ENCODE results near the gene POPDC2.

POPDC2 gene

GRCh38 chr3:119662604-119663373 is 2.4 kb upstream of the POPDC2 start:
- no peak for DNase-seq (ENCODE audit: low read depth, low spot score)
- TF ChIP-seq POLR2AphosphoS5 (IDR thresholded peaks at IDR 0.05; ENCODE audit: borderline replicate concordance, low read depth, low read length) (no peak), FOXP2 (optimal IDR thresholded peaks at IDR 0.05; ENCODE audit: control extremely low read depth, extremely low read length, insufficient read depth) (no peak), EZH2 (IDR thresholded peaks at IDR 0.05) (no peak)
- H3K36me3 ChIP-seq (ENCODE audit: insufficient read depth, low read length): no peaks in the 10 kb centered on the region
- no peak overlapping the region for H3K9ac ChIP-seq (ENCODE audit: insufficient read length)
- no peak overlapping the region for H3K27ac ChIP-seq
- H3K9me3 ChIP-seq (ENCODE audit: low read depth, low read length): no peaks in the 10 kb centered on the region
- H3K4me3 ChIP-seq: no peak overlapping the region

GRCh38 chr3:119659606-119660291 is 640 bp downstream of the POPDC2 start:
- no peak for DNase-seq (ENCODE audit: low read depth, low spot score)
- Histone ChIP-seq H3K36me3 (ENCODE audit: insufficient read depth, low read length) (no peaks in the 10 kb centered on the region), H3K9ac (ENCODE audit: insufficient read length) (no peak overlapping the region), H3K9me3 (ENCODE audit: low read depth, low read length) (no peaks in the 10 kb centered on the region), H3K27ac (no peak overlapping the region), H3K4me3 (no peak overlapping the region)
- no peak for TF ChIP-seq POLR2AphosphoS5 (IDR thresholded peaks at IDR 0.05; ENCODE audit: borderline replicate concordance, low read depth, low read length)
- no peak for TF ChIP-seq FOXP2 (optimal IDR thresholded peaks at IDR 0.05; ENCODE audit: control extremely low read depth, extremely low read length, insufficient read depth)
- no peak for TF ChIP-seq EZH2 (IDR thresholded peaks at IDR 0.05)

GRCh38 chr3:119658994-119659393 is 1.4 kb downstream of the POPDC2 start:
- no peaks in the 10 kb centered on the region for H3K9me3 ChIP-seq (ENCODE audit: low read depth, low read length)
- no peak overlapping the region for H3K4me3 ChIP-seq
- TF ChIP-seq EZH2 (IDR thresholded peaks at IDR 0.05) (no peak), POLR2AphosphoS5 (IDR thresholded peaks at IDR 0.05; ENCODE audit: borderline replicate concordance, low read depth, low read length) (no peak), FOXP2 (optimal IDR thresholded peaks at IDR 0.05; ENCODE audit: control extremely low read depth, extremely low read length, insufficient read depth) (no peak)
- no peak overlapping the region for H3K27ac ChIP-seq
- no peak for DNase-seq (ENCODE audit: low read depth, low spot score)
- H3K9ac ChIP-seq (ENCODE audit: insufficient read length): no peak overlapping the region
- H3K36me3 ChIP-seq (ENCODE audit: insufficient read depth, low read length): no peaks in the 10 kb centered on the region

GRCh38 chr3:119657887-119658702 is 2.3 kb downstream of the POPDC2 start:
- H3K36me3 ChIP-seq (ENCODE audit: insufficient read depth, low read length): no peaks in the 10 kb centered on the region
- H3K27ac ChIP-seq: no peak overlapping the region
- TF ChIP-seq EZH2 (IDR thresholded peaks at IDR 0.05) (no peak), FOXP2 (optimal IDR thresholded peaks at IDR 0.05; ENCODE audit: control extremely low read depth, extremely low read length, insufficient read depth) (no peak), POLR2AphosphoS5 (IDR thresholded peaks at IDR 0.05; ENCODE audit: borderline replicate concordance, low read depth, low read length) (no peak)
- H3K9ac ChIP-seq (ENCODE audit: insufficient read length): no peak overlapping the region
- DNase-seq (ENCODE audit: low read depth, low spot score): no peak
- H3K9me3 ChIP-seq (ENCODE audit: low read depth, low read length): no peaks in the 10 kb centered on the region
- H3K4me3 ChIP-seq: no peak overlapping the region

GRCh38 chr3:119653876-119654275 is 6.5 kb downstream of the POPDC2 start:
- Histone ChIP-seq H3K9ac (ENCODE audit: insufficient read length) (no peak overlapping the region), H3K9me3 (ENCODE audit: low read depth, low read length) (no peaks in the 10 kb centered on the region), H3K36me3 (ENCODE audit: insufficient read depth, low read length) (no peaks in the 10 kb centered on the region), H3K27ac (no peak overlapping the region), H3K4me3 (no peak overlapping the region)
- TF ChIP-seq FOXP2 (optimal IDR thresholded peaks at IDR 0.05; ENCODE audit: control extremely low read depth, extremely low read length, insufficient read depth) (no peak), POLR2AphosphoS5 (IDR thresholded peaks at IDR 0.05; ENCODE audit: borderline replicate concordance, low read depth, low read length) (no peak), EZH2 (IDR thresholded peaks at IDR 0.05) (no peak)
- DNase-seq (ENCODE audit: low read depth, low spot score): no peak

GRCh38 chr3:119652306-119653033 is 7.9 kb downstream of the POPDC2 start:
- TF ChIP-seq FOXP2 (optimal IDR thresholded peaks at IDR 0.05; ENCODE audit: control extremely low read depth, extremely low read length, insufficient read depth) (no peak), EZH2 (IDR thresholded peaks at IDR 0.05) (no peak), POLR2AphosphoS5 (IDR thresholded peaks at IDR 0.05; ENCODE audit: borderline replicate concordance, low read depth, low read length) (no peak)
- Histone ChIP-seq H3K36me3 (ENCODE audit: insufficient read depth, low read length) (no peaks in the 10 kb centered on the region), H3K9me3 (ENCODE audit: low read depth, low read length) (no peaks in the 10 kb centered on the region), H3K4me3 (no peak overlapping the region), H3K27ac (no peak overlapping the region), H3K9ac (ENCODE audit: insufficient read length) (no peak overlapping the region)
- no peak for DNase-seq (ENCODE audit: low read depth, low spot score)

GRCh38 chr3:119649761-119650160 is 10.6 kb downstream of the POPDC2 start:
- TF ChIP-seq POLR2AphosphoS5 (IDR thresholded peaks at IDR 0.05; ENCODE audit: borderline replicate concordance, low read depth, low read length) (no peak), FOXP2 (optimal IDR thresholded peaks at IDR 0.05; ENCODE audit: control extremely low read depth, extremely low read length, insufficient read depth) (no peak), EZH2 (IDR thresholded peaks at IDR 0.05) (no peak)
- H3K27ac ChIP-seq: no peak overlapping the region

More at GRCh38 chr3:119649761-119650160, 10.6 kb downstream of the POPDC2 start:
- no peak overlapping the region for H3K9ac ChIP-seq (ENCODE audit: insufficient read length)
- H3K36me3 ChIP-seq (ENCODE audit: insufficient read depth, low read length): no peaks in the 10 kb centered on the region
- no peak overlapping the region for H3K4me3 ChIP-seq
- no peak for DNase-seq (ENCODE audit: low read depth, low spot score)
- no peaks in the 10 kb centered on the region for H3K9me3 ChIP-seq (ENCODE audit: low read depth, low read length)

Data from SK-N-MC (cell line).